ENCODE data around the gene IL17RD.

GRCh38 chr3:57160765-57161538, 4.2 kb downstream of the IL17RD start:
- no peak for TF ChIP-seq HDAC2 (IDR thresholded peaks at IDR 0.05)
- TF ChIP-seq CTCF (IDR thresholded peaks at IDR 0.05): no peak
- no peak for TF ChIP-seq NR3C1 (IDR thresholded peaks at IDR 0.05)
- no peak for TF ChIP-seq EP300 (IDR thresholded peaks at IDR 0.05)
- no peak for TF ChIP-seq PHF8 (IDR thresholded peaks at IDR 0.05; ENCODE audit: borderline replicate concordance, low read depth)
- no peak for TF ChIP-seq BHLHE40 (IDR thresholded peaks at IDR 0.05; ENCODE audit: low read depth, low read length)
- TF ChIP-seq TP53 (CRISPR knock-in tag; IDR thresholded peaks at IDR 0.05): no peak
